RWPE2 (cell line): ENCODE results near the gene KRTAP5-1.

Source experiments
- ATAC-seq: fragments of 200-7000 bp; cut with Tn5 transposase; 3 replicates; pipeline ENCODE4 v1.9.1; 2021; ENCODE audit warnings: low read depth
- DNase-seq: peaks from one replicate; pipeline ENCODE4 v3.0.0-alpha.2; 2020; ENCODE audit warnings: low spot score
- H3K27ac ChIP-seq: fragments of 450-650 bp; 2 replicates; pipeline ENCODE4 v1.5.1; 2017; ENCODE audit warnings: mild to moderate bottlenecking; ENCODE audit not compliant: poor library complexity, severe bottlenecking
- H3K27me3 ChIP-seq: fragments of 250-450 bp; sonication (Bioruptor Pico); 2 replicates; pipeline ENCODE4 v1.5.1; 2021; ENCODE audit warnings: mild to moderate bottlenecking, moderate library complexity; ENCODE audit not compliant: insufficient read depth, poor library complexity, severe bottlenecking
- H3K36me3 ChIP-seq: fragments of 250-450 bp; sonication (Bioruptor Pico); 2 replicates; pipeline ENCODE4 v1.5.1; 2020; ENCODE audit warnings: low read depth, mild to moderate bottlenecking, moderate library complexity
- H3K4me1 ChIP-seq: fragments of 250-450 bp; sonication (Bioruptor Pico); 2 replicates; pipeline ENCODE4 v1.5.1; 2021; ENCODE audit warnings: mild to moderate bottlenecking, moderate library complexity; ENCODE audit not compliant: insufficient read depth, poor library complexity, severe bottlenecking
- H3K4me3 ChIP-seq: fragments of 250-450 bp; sonication (Bioruptor Pico); 2 replicates; pipeline ENCODE4 v1.5.1; 2021; ENCODE audit warnings: mild to moderate bottlenecking, moderate library complexity; ENCODE audit not compliant: severe bottlenecking
- H3K9me3 ChIP-seq: fragments of 250-450 bp; sonication (Bioruptor Pico); 2 replicates; pipeline ENCODE4 v1.5.1; 2021; ENCODE audit warnings: mild to moderate bottlenecking, moderate library complexity; ENCODE audit not compliant: severe bottlenecking
- TF ChIP-seq, protein P1 (sequence below): fragments of 450-650 bp; IDR thresholded peaks from one replicate; pipeline ENCODE4 v1.5.1; 2017; ENCODE audit warnings: mild to moderate bottlenecking, moderate library complexity; ENCODE audit not compliant: poor library complexity, severe bottlenecking

Gene KRTAP5-1

DNA sequence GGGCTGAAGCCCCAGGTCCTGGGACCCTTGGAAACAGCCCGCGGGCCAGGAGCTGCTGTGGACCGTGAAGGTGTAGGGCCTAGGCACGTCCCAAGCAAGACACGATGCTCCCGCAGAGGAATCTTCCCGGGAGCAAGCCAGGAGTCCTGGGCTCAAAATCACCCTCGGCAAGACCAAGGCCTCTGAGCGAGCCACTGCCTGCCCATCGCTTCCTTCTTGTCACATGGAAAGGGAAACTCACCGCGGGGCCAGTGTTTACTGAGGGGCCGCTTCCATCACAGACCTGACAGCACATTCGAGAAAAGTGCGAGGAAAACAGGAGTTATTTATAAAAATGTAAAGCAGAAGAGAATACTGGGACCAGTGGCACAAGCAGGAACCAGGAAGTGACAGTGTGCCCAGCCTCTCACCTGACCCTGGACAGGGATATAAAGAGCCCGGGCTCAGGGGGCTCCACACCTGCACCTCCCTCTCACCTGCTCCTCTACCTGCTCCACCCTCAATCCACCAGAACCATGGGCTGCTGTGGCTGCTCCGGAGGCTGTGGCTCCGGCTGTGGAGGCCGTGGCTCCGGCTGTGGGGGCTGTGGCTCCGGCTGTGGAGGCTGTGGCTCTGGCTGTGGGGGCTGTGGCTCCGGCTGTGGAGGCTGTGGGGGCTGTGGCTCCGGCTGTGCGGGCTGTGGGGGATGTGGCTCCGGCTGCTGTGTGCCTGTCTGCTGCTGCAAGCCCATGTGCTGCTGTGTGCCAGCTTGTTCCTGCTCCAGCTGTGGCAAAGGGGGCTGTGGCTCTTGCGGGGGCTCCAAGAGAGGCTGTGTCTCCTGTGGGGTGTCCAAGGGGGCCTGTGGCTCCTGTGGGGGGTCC, 44.5 kb upstream of the KRTAP5-1 start, which contains the start of gene KRTAP5-5:
Gene KRTAP5-5, plus strand, starts transcription at position 450 of the 860 bp plus-strand sequence. Its CDS starts 66 bp downstream, at position 516.
- no peaks in the 10 kb centered on the region for H3K36me3 ChIP-seq
- ATAC-seq (no peak), DNase-seq (peak; percentile 23)
- no peaks in the 10 kb centered on the region for H3K4me1 ChIP-seq
- H3K27ac ChIP-seq, result no peak within 1 kb of the TSS
- peaks cover 25% of the 10 kb centered on the region for H3K27me3 ChIP-seq
- H3K9me3 ChIP-seq, result no peaks in the 10 kb centered on the region
- TF ChIP-seq, protein P1, sequence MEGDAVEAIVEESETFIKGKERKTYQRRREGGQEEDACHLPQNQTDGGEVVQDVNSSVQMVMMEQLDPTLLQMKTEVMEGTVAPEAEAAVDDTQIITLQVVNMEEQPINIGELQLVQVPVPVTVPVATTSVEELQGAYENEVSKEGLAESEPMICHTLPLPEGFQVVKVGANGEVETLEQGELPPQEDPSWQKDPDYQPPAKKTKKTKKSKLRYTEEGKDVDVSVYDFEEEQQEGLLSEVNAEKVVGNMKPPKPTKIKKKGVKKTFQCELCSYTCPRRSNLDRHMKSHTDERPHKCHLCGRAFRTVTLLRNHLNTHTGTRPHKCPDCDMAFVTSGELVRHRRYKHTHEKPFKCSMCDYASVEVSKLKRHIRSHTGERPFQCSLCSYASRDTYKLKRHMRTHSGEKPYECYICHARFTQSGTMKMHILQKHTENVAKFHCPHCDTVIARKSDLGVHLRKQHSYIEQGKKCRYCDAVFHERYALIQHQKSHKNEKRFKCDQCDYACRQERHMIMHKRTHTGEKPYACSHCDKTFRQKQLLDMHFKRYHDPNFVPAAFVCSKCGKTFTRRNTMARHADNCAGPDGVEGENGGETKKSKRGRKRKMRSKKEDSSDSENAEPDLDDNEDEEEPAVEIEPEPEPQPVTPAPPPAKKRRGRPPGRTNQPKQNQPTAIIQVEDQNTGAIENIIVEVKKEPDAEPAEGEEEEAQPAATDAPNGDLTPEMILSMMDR, result no peak
- H3K4me3 ChIP-seq, result no peak within 1 kb of the TSS

DNA sequence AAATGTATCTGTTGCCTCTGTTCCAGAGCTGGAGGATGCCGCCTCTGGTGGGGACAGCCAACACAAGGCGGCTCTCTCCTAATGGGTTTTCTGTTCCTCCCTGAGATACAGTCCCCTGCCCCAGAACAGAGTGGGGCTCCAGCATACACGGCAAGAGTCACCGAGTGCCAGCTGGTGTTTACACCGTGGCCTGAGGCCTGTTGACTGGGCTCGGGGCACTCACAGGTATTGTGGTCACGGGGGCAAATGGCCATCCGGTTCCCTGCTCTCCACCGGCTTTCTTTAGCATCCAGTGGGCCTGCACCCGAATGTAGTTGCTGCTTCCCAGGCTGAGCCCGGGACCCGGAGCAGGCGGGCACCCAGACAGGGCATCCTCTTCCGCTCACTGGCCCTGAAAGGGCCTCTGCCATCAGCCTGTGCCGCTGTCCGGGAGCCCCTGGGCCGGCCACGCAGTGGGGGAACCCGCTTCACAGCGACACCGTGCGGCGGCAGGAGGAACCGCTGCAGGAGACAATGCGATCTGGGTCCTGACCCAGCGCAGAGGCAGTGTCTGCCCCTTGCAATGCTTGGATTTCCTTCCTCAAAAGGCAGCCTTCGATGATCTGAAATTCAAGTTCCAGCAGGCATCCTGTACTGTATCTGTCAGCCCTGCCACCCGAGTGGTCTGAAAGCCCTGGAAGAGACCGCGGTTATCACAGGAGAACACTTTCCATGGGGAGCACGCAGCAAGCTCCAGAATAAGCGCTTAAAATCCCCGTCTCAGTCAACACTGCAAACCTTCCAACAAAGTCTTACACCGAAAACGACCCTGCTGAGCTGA, 43.6 kb upstream of the KRTAP5-1 start:
- peak; percentile 38 for DNase-seq
- H3K4me3 ChIP-seq, result no peak overlapping the region
- no peaks in the 10 kb centered on the region for H3K9me3 ChIP-seq
- peak; percentile 77 for ATAC-seq
- no peak overlapping the region for H3K27ac ChIP-seq
- TF ChIP-seq, protein P1, result peak; percentile 83
- no peaks in the 10 kb centered on the region for H3K4me1 ChIP-seq
- peaks cover 25% of the 10 kb centered on the region for H3K27me3 ChIP-seq
- no peaks in the 10 kb centered on the region for H3K36me3 ChIP-seq

DNA sequence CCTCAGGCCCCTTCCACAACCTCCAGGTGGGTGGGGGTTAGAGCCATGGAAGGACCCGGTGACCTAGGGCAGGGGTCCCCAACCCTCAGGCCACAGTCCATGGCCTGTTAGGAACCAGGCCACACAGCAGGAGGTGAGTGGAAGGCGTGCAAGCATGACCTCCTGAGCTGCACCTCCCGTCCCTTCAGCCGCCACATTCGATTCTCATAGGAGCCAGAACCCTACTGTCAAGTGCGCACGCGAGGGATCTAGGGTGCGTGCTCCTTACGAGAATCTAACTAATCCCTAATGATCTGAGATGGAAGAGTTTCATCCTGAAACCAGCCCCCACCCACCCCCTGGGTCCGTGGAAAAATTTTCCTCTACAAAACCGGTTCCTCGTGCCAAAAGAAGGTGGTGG, 40.5 kb upstream of the KRTAP5-1 start:
- Histone ChIP-seq H3K27me3 (peaks cover 25% of the 10 kb centered on the region), H3K27ac (no peak overlapping the region)
- no peak for DNase-seq

DNA sequence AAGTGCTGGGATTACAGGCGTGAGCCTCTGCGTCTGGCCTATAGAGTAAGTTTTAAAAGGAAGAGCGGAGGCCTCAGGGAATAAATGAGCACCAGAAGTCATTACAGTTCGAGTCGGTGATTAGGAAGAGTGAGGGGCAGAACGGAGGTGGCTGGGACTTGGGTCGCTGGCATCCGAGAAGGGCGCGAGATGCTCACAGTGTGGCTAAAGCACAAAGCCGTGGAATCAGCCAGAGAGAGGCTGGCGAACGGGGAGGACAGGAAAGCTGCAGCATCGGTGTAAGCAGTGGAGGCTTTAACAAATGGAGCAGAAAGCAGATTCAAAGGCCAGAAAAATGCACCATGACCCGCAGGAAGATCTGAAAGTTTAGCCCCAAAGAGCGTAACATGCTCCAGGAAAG, 39.5 kb upstream of the KRTAP5-1 start:
- TF ChIP-seq, protein P1, result no peak
- no peak for ATAC-seq

More for the DNA sequence above, 40.5 kb upstream of the KRTAP5-1 start:
- ATAC-seq, result no peak
- H3K4me1 ChIP-seq, result no peaks in the 10 kb centered on the region
- no peaks in the 10 kb centered on the region for H3K36me3 ChIP-seq
- TF ChIP-seq, protein P1, result no peak
- no peak overlapping the region for H3K4me3 ChIP-seq
- no peaks in the 10 kb centered on the region for H3K9me3 ChIP-seq

More for the DNA sequence above, 39.5 kb upstream of the KRTAP5-1 start:
- H3K4me3 ChIP-seq, result no peak overlapping the region
- no peak for DNase-seq
- H3K9me3 ChIP-seq, result no peaks in the 10 kb centered on the region
- peaks cover 25% of the 10 kb centered on the region for H3K27me3 ChIP-seq
- H3K36me3 ChIP-seq, result no peaks in the 10 kb centered on the region
- H3K4me1 ChIP-seq, result no peaks in the 10 kb centered on the region
- H3K27ac ChIP-seq, result no peak overlapping the region
